Measurements from ENCODE around the gene BGN.

Gene BGN

DNA sequence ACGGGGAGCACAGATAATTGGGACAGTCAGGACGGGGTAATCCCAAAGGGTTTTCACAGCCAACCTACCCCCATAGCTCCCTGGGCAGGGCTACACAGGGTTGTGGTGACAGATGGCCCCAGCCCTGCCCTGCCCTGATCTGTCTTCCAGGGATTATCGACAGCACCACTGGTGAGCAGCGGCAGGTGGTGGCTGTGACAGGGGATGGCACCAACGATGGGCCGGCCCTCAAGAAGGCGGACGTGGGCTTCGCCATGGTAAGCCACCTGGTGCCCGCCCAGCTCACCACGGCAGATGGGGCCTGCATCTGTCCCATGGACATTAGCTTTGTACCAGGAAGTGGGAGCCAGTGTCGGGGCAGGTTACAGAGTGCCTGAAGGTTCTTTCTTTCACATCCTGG is 62.0 kb downstream of the BGN start:
- no peak for DNase-seq (ENCODE audit: low read depth)

DNA sequence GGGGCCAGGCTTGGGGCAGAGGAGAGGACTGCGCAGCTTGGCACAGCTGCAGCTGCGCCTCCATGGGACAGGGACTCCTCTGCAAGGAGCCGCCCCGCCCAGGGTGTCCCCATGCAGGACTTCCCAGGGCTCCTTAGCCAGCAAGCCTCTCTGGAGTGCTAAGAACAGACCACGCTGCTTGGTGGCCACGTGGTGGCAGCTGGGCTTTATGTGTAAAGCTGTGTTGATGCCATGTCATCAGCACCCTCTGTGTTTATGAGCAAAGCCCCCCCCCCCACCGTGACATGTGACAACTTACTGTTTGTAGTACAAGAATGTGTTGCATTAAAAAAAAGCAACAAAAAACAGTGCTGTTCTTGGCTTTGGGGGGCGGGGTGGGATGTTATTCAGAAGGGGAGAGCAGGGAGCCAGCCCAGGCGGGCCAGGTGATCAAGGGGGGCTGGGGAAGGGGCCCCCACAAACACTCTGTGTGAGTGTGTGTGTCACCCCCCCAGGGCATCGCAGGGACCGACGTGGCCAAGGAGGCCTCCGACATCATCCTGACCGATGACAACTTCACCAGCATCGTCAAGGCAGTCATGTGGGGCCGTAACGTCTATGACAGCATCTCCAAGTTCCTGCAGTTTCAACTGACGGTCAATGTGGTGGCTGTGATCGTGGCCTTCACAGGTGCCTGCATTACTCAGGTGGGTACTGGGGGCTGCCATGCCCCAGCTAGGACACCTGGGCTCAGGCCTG is 63.0 kb downstream of the BGN start:
- no peak for DNase-seq (ENCODE audit: low read depth)
- H3K27me3 ChIP-seq (replicated peaks; ENCODE audit: control insufficient read depth, insufficient read depth, low read length) = peaks cover 37% of the 10 kb centered on the region

More for the DNA sequence above, 62.0 kb downstream of the BGN start:
- Histone ChIP-seq H3K36me3 (ENCODE audit: control insufficient read depth, insufficient read depth, low read length, severe bottlenecking) (no peaks in the 10 kb centered on the region), H3K27me3 (replicated peaks; ENCODE audit: control insufficient read depth, insufficient read depth, low read length) (peaks cover 31% of the 10 kb centered on the region), H3K9me3 (ENCODE audit: control insufficient read depth, low read length) (no peaks in the 10 kb centered on the region), H3K4me1 (ENCODE audit: control insufficient read depth, insufficient read depth, low read length) (peaks cover 16% of the 10 kb centered on the region), H3K9ac (ENCODE audit: low read length) (no peak overlapping the region), H3K4me3 (ENCODE audit: low read length) (no peak overlapping the region)

More for the DNA sequence above, 63.0 kb downstream of the BGN start:
- no peak overlapping the region for H3K4me3 ChIP-seq (ENCODE audit: low read length)
- peaks cover 14% of the 10 kb centered on the region for H3K4me1 ChIP-seq (ENCODE audit: control insufficient read depth, insufficient read depth, low read length)
- no peaks in the 10 kb centered on the region for H3K36me3 ChIP-seq (ENCODE audit: control insufficient read depth, insufficient read depth, low read length, severe bottlenecking)
- no peaks in the 10 kb centered on the region for H3K9me3 ChIP-seq (ENCODE audit: control insufficient read depth, low read length)
- H3K9ac ChIP-seq (ENCODE audit: low read length) = no peak overlapping the region

Measured in adipocyte (in vitro differentiated cells).